Activated CD4-positive, alpha-beta T cell treated with anti-CD3 and anti-CD28 coated beads, Interleukin-2, Interleukin-4, amounts not matched to agents 100 ng/mL and 50 ng/mL, durations not matched to agents 16 hours and 8 hours (primary cell): ENCODE measurements around the gene ERCC3.
"Not testable (repeated sequence)": the region's sequence is repeated elsewhere in the genome, so short reads cannot be mapped to it uniquely, and the experiment has no call there.

ENCODE experiments used
- DNase-seq: peaks from one replicate; pipeline ENCODE4 v3.0.0-alpha.2; 2020; ENCODE audit warnings: low spot score

The ERCC3 gene

DNA sequence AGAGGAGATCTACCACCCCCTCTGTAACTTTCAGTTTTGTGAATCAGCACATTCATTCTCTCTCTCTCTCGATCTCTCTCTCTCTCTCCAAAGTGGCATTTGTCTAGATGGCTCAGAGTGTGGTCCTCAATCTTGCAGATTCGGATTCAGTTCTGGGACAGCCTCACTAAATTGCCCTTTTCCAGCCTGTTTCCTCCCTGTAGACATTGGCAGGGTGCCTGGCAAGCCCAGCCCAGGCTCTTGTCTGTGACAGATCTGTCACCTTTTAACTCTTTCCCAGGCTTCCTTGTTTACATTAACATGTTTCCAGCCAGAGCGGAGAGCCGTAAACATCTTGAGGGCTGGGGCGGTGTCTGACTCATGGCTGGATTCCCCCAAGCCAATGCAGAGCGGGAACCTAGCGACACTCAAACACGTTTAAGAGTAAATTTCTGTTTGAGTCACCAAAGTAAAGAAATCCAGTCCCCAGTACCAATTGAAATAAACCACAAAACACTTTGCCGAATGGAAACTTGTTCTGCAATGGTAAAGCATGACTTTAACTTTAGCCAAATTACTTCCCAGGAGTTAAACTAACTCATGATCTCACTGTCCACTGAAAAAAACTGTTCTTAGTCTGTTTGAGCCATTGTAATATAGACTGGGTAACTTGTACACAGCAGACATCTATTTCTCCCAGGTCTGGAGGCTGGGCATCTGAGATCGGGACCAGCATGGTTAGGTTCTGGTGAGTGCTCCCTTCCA is 67.3 kb downstream of the ERCC3 start:
- peak; percentile 83 for DNase-seq

DNA sequence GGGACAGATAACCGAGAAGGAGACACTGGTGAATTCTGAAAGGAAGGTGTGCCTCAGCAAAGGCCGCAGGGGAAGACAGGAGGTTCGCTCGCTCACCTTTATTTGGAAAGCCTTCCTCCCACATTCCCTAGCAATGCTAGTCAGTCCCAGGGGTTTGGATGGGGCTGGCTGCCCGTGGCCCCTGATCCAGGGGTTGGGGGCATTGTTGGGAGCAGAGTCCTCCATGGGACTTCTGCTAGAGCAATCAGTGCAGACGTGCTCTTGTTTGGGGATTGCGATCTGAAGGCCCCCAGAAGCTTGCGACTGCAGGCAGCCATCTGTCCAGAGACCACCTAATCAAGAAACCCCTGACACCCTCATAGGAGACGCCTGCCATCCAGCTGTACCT is 67.8 kb downstream of the ERCC3 start:
- DNase-seq, result no peak

DNA sequence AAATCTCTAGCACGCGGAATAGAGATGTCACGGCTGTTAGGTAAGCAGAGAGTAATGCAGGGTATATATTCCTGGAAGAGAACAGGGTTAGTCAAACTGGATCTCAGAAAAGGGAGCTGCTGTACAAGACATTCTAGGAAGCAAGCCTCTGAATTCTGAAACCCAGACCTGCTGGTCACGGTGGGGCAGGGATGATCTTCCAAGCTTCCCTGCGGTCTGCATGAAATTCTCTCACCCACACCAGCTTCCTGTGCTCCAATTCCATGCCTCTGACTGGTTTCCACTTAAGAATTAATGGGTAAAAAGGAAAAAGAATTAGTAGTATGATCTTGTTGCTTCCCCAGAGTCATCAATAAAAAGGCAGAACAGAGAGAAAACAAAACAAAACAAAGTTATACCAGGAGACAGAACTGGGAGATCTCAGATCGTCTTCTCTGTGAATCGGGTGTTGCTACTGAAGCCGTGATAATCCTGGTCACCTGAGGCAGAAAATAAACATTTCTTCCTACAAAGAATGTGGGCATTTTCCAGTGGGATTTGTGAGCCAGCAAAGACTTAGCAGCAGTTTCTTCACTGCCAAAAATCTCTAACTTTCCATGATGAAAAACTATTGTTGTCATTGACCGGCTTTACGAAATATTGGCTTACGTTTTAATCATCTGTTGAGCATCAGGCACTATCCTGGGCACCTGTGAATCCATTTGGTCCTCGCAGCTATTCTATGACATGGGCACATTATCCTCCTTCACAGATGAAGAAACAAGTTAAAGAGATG is 68.6 kb downstream of the ERCC3 start:
- DNase-seq, result no peak

DNA sequence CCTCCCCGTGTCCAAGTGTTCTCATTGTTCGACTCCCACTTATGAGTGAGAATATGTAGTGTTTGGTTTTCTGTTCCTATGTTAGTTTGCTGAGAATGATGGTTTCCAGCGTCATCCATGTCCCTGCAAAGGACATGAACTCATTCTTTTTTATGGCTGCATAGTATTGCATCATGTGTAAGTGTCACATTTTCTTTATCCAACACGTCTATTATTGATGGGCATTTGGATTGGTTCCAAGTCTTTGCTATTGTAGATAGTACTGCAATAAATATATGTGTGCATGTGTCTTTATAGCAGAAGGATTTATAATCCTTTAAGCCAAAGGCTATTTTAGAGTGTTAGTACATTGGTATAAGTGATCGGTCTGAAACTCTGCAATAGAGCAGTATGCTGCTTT is 69.8 kb downstream of the ERCC3 start:
- DNase-seq, result not testable (repeated sequence)

DNA sequence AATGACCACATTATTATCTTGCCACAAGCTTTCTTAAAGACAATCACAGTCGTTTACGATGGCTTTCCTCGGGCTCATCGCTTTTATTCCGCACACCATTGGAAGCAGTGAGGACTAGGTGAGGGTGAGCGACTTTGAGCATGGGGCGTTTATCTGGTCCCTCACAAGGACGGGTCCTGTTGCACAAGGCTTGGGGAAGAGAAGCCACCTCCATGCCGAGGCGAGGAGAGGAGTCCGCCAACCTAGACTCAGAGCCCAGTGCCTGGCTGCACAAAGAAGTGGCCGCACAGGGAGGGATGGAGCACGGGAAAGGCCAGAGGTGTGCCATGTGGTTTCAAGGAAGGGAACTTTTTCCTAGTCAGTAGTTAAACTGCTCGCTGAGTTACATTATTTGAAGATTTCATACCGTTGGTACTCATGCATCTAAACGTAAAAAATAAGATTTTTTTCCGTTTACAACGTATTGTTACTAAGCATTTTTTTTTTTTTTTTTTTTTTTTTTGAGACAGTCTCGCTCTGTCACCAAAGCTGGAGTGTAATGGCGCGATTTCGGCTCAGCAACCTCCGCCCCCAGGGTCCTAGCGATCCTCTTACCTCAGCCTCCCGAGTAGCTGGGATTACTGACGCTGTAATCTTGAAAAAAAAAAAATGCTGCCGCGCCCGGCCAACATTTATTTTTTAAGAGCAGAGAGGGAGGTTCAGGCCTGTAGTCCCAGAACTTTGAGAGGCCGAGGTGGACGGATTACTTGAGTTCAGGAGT is 73.0 kb downstream of the ERCC3 start:
- no peak for DNase-seq

DNA sequence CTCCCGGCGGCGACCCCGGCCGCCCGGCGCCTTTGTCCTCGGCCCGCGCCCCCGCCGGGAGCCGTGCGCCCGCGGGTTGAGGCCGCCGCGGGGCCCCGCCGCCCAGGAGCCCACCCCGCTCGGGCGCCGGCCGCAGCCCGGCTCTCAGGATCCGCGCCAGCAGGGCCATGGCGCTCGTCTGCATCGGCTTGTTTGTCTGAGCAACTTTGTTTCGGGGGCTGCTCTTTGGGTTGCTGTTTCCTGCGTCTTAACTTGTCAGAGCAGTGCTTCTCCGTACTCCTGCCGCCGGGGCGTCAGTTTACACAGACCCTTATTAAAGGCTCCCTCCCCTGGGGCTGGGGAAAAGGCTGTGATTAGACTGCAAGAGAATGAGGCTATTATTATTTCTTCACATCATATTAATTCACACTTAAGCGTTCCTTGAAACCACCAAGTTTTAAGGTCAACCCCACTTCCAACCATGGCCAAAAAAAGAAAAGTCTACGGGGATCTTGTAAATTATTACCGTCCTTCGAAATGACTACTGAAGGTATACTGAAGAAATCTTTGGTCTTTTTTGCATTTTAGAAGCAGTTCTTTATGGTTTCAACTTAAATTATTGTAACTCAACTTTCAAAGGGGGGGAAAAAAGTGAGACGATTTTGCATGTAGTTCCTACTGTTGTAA is 73.7 kb downstream of the ERCC3 start, which contains the start of gene CYP27C1:
Gene CYP27C1 (minus strand): TSS at position 198 of the 666 bp plus-strand sequence. CDS start 29 bp downstream, at position 169.
- DNase-seq, result no peak

DNA sequence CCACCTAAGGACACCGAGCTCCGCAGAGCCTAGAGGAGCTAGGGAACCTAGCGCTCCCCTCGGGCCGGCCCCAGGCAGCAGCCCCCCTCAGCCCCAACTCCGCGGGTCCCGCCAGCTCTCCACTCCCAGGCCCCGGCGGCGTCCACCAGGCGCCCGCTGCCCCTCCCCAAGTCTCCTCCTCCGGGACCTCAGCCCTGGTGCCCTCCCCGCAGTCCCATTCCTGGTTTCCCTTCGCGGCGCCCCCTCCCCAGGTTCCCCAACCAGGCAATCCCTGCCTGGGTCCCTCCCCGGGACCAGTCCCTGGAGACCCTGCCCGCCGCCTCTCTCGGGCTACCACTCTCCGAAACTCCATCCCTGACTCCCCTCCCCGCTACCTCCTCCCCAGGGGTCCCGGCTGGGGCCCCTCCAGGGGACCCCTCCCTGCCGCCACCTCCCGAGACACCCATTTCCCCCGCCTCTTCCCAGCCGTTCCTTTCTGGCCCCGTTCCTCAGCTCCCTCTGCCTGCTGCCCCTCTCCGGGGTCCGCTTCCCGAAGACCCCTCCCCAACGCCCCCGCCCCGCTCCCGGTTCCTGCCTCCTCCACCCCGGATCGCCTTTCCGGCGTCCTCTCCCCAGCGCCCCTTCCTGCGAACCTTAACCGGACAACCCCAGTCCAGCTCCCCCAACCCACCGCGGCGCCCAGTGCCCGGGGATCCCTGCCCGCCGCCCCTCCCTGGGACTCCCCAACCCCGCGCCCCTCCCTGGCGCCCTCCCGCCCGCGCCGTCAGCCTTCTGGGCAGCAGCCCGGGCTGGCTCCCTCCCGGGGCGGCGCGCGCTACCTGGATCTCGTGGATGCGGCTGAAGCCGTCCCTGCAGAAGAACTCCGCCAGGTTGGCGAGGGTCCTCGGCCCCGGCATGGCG is 74.5 kb downstream of the ERCC3 start:
- DNase-seq, result no peak

DNA sequence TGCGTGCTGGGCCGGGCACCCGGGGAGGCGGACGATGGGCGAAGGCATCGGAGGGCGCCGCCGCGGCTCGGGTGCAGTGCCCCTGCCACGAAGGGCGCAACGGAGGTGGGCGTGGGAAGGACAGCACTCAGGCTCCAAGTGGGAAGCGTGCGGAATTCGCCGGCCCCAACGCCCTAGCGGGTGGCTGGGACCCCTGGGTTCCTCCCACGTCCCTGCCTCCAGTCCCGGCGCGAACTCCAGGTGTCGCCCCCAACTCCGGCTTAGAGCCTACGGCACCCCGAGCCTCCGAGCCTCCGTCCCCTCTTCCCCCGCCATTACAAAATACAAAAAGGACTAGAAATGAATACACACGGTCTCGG is 75.2 kb downstream of the ERCC3 start:
- no peak for DNase-seq

DNA sequence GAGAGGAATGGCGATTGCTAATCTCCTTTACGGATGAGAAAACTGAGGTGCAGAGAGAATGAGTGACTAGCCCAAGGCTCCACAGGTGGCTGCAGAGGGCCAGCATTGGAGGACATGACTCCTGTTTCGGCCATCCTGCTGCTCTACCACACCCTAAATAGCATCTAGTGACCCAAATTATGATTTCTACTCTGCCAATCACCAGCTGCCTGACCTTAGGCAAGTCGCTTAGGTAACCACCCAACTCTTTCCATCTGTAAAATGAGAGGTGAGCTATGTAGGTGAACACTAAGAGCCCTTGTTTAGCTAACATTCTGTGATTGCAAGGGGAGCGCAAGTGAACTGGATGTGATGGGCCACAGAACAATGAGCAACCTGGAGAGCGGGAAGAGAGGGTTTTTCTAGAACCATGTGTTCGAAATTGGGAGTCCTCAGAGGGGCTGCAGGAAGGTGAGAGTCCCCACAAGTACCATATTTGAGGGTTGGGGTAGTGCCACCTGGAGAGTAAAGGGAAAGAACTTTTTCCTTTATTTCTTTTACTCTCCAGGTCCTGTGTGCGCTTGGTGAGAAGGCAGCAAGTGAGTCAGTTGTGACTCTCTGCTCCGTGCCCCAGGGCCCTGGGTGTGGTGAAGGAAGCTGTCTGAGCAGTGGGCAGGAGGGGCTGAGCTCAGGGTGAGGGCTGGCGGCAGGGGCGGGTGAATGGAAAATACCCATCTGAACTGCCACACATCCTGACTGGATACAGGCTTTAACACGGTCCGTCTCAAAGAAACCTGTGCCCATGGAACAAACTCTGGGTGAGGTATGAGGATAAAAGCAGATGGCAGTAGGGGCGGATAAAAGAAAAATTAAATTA is 76.2 kb downstream of the ERCC3 start:
- no peak for DNase-seq

DNA sequence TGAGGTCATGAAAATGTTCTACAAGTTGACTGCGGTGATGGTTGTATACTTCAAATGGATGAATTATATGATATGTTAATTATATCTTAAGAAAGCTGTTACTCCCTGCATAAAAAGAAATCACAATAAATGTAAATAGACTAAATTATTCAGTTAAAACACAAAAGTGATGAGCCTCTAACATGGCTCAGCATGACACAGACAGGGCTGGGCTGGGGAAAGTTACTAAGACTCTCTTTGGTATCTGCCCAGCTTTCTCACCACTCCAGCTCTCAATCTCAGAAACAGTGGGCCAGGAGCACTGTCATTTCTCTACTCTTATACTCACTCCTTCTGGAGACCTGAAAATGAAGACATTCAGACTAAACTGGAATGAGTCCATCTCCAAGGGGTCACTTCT is 77.4 kb downstream of the ERCC3 start:
- no peak for DNase-seq

DNA sequence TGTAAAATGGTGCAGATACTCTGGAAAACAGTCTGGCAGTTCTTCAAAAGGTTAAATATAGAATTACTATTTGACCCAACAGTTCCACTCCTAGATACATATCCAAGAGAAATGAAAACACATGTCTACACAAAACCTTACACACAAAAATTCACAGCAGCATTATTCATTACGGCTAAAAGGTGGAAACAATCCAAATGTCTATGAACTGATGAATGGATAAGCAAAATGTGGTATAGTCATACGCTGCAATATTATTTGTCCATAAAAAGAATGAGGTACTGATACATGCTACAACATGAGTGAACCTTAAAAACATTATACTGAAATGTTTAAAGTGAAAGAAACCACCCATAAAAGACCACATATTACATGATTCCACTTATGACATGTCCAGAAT is 77.8 kb downstream of the ERCC3 start:
- no peak for DNase-seq

DNA sequence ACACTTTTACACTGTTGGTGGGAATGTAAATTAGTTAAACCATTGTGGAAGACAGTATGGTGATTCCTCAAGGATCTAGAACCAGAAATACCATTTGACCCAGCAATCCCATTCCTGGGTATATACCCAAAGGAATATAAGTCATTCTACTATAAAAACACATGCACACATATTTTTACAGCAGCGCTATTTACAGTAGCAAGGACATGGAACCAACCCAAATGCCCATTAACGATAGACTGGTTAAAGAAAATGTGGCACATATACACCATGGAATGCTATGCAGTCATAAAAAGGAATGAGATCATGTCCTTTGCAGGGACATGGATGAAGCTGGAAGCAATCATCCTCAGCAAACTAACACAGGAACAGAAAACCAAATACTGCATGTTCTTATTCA is 79.7 kb downstream of the ERCC3 start:
- DNase-seq, result not testable (repeated sequence)

DNA sequence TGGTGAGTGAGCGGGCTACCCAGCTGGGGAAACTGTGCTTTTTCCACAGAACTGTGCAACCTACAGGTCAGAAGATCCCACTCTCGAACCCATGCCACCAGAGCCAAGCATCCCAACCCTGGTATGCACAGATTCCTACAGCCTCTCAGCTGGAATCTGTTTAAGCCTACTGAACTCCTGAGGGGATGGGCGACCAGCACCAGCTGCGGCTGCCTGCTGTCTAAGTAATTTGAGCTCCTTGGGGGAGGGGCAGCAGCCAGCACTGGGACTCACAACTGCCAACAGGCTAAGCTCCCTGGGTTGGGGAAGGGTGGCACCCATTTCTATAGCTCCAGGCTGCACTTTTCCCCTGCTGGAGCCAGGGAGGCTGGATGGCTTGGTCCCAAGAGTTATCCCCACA is 85.6 kb downstream of the ERCC3 start:
- DNase-seq, result no peak
